CD4-positive, alpha-beta T cell treated with Interleukin-10 for 1 hour (primary cell): ENCODE measurements around the gene PLA2G4D.
A peak's percentile ranks its signal among the peaks of the same experiment; 100 is the strongest.

Experiments used
- DNase-seq: peaks from one replicate; pipeline ENCODE4 v3.0.0-alpha.2; 2020

PLA2G4D gene

DNA sequence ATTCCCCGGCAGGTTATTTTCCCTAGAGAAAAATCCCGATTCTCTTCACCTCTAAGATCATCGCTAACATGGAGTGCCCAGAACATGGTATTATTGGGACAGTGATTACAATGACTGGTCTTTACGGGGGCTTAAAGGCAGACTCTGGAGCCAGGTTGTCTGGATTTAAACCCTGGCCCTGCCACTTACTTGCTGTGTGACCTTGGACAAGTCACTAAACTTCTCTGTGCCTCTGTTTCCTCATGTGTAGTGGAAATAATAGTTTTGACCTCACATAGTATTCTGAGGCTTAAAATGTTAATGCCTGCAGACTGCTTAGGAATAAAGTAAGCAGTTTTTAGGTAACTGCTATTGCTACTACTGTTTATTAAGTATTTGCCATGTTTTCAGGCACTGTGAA is 4.4 kb downstream of the PLA2G4D start:
- no peak for DNase-seq

GRCh38 chr15:42088801-42089640 is 5.3 kb downstream of the PLA2G4D start:
- DNase-seq, result no peak

DNA sequence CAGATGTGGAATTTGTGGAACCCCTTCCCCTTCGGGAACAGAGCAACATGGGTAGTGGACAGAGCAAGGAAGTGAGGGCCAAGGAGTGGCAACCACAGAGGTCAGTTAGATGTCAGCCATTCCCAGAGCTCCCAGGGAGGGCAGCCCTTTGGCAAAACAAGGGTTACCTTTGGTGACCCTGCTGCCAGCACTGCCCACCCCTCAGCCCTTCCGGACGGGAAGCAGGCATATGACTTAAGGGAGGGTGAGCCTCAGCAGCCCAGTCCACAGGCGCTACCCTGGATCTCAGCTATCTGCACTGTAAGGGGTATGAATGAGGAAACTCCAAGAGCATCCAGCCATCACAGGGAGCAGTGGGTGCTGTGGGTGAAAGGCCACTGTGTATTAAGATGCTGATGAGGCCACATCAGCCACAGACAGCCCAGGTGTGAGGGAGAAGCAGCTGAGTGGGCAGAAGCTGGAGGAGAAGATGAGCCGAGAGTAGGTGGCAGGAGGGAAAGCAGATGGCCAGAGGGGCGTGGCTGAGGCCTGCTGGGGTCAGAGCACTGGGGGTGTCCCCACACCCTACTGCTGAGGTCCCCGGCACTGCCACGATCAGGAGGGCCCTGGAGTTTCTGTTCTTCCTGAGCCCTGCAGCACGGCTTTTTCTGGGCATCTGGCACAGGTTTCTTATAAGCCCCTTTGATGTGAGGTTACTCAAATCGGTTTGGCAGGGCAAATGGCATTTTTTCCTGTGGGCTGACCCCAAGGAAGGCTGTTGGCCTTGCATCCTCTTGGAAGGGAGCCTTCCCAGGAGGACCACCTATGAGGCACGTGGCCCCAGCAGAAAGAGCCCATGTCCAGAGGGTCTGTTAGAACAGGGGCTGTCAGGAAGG is 6.2 kb downstream of the PLA2G4D start:
- DNase-seq, result no peak

DNA sequence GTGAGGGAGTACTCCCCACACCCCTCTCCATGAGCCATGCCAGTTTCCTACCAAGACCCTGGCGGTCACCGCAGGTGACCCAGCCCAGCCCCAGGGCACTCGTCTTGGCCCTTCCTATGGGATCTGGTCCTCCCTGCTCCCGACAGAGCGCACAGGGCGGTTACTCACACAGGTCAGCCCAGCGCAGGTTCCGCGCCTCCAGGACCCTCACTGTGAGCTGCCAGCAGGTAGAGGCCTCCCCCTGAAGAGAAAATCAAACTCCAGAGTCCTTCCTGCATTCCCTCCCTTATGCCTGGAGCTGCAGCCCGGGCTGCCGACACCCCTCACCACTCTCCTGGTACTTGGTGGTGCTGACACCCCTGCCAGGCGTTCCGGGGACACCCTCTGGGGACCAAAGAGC is 6.9 kb downstream of the PLA2G4D start:
- no peak for DNase-seq

DNA sequence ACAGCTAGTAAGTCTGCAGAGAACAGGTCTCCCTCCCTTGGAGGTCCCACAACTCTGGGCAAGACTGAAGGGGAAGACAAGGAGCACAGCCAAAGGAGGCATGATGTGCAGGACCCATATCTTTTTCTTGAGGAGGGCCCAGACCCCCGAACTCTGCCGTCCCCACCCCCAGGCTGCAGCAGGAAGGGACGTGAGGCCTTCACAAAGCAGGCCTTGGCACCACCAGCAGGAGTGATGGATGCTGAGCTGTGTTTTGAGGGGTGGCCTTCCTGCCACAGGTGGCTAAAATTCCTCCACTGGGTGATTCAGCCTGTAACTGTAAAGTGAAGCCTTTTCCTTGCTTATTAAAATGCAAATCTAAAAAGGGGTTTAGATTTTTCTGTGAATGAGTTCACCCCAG is 8.6 kb downstream of the PLA2G4D start:
- no peak for DNase-seq

DNA sequence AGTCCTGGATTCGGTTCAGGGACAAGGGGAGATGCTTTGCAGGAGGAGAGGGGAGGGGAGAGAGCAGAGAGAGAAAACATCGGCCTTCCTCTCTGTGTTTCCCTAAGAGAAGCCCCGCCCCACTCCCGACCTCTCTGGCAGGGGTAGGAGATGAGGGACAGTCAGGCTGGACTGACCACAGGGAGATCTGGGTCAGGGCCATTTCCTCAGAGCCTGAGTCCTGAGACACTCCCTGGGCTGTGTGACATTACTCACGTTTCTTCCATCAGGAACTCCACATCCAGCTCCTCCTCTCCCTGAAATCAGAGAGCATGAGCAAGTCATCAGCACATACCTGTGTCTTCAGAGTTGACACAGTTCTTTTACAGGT is 9.1 kb downstream of the PLA2G4D start:
- no peak for DNase-seq

- DNase-seq, result peak; percentile 51
These were observed 9.7 kb downstream of the PLA2G4D start for GRCh38 chr15:42084465-42085235.

- DNase-seq, result no peak
These were observed 10.4 kb downstream of the PLA2G4D start for GRCh38 chr15:42083916-42084315.

- DNase-seq, result no peak
These were observed 10.8 kb downstream of the PLA2G4D start for GRCh38 chr15:42083605-42083908.

DNA sequence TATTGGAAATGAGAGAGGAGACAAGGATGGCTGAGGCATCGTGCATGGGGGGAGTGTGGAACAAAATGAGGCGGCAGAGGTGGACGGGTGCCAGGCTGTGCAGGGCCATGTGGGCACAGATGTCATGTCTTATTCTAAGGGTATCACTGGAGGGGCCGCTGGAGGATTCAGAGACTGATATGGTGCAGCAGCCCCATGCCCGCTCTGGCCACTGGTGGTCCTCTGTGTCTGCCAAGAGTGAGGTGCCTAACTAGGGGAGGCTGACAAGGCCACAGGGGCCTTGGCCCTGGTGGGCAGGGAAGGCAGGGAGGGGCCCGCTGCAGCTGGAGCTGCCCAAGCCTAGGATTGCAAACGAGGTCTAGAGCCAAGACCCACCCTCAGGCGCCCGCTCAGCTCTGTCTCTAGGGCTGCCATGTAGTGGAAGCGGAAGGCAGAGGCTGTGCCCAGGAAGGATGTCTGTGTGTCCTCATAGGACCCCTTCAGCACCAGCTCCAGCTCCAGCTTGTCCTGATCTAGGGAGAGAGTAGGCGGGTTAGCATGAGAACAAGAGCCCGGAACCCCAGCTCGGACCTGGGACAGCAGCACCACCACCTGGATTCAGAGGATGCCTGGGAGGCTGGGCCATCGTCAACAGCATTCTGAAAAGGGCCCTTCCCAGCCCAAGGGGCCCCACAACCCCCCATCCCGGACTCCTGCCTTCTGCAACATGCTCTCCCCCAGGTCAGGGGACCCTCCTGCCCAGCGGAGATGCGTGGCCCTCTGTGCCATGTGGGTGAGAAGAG is 11.3 kb downstream of the PLA2G4D start:
- no peak for DNase-seq

- DNase-seq, result no peak
These were observed 12.2 kb downstream of the PLA2G4D start for GRCh38 chr15:42082141-42082540.

GRCh38 chr15:42080919-42081830 is 13.2 kb downstream of the PLA2G4D start:
- no peak for DNase-seq

GRCh38 chr15:42080186-42080918 is 14.0 kb downstream of the PLA2G4D start:
- DNase-seq, result no peak

DNA sequence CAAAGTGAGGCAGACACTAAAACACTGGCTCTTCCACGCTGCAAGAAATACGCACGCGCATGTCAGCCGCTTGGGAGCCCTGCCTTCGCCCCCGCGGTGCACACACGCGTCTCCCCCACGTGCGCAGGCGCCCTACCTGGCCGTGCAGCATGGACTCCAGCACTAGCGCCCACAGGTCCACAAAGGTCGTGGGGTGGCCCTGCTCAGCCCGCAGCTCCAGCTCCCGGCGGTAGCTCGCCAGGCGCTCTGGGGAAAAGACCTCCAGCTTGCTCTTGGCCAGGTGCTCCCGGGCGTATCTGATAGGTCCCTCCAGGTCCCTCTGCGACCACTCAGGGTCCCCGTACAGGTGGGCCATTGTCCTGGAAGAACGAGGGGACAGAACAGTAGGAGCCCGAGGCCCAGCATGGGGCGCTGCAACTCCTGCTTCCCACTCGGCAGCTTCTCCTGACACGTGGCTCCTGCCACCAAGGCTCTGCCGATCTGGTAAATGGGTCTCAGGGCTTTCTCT is 14.9 kb downstream of the PLA2G4D start:
- no peak for DNase-seq

DNA sequence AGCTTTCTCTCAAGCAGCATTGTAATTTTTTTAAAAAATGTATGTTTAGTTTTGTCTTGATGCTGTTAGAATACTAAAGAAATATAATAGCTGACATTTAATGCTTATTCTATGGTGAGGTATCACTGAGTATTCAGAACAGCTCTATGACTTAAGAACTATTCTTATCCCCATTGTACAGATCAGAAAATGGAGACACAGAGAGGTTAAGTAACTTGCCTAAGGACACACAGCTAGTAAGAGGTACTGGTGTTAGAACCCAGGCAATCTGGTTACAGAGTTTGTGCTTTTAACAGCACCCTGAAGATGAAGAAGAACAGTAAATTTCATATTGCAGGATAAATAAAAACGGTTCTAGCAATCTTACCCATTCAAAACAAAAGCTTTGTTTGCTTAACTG is 15.5 kb downstream of the PLA2G4D start:
- DNase-seq, result no peak

GRCh38 chr15:42077689-42078088 is 16.7 kb downstream of the PLA2G4D start:
- DNase-seq, result no peak

GRCh38 chr15:42073418-42073817 is 20.9 kb downstream of the PLA2G4D start:
- DNase-seq, result no peak

GRCh38 chr15:42072141-42072685 is 22.1 kb downstream of the PLA2G4D start:
- no peak for DNase-seq

GRCh38 chr15:42071717-42072116 is 22.6 kb downstream of the PLA2G4D start:
- DNase-seq, result no peak

- no peak for DNase-seq
These were observed 23.4 kb downstream of the PLA2G4D start for GRCh38 chr15:42070976-42071350.
